PC-3 (cell line): Measurements from ENCODE around the gene STX16. TPM values are rescaled to one million over a fixed set of nuclear protein-coding genes. Genes with fewer than 3 reads are reported as not detected.

ENCODE experiments used
- ATAC-seq: fragments of 200-7000 bp; cut with Tn5 transposase; 2 replicates; pipeline ENCODE4 v1.9.1; 2020; ENCODE audit warnings: mild to moderate bottlenecking, moderate library complexity
- BruUV-seq: library from RNA; stranded (reverse); fragments of 400-500 nt; replicated peaks from 2 replicates; lab custom pipeline; 2021; lab: Mats Ljungman, UMichigan
- CTCF ChIA-PET: fragments of 300-600 bp; sonication (Branson Sonifier 250); formaldehyde crosslinking; loops from one replicate; lab custom pipeline; 2022; ENCODE audit warnings: antibody characterized with exemption; lab: Charles Lee
- POLR2A ChIA-PET: fragments of 300-600 bp; sonication (Branson Sonifier 250); formaldehyde crosslinking; loops from one replicate; lab custom pipeline; 2022; ENCODE audit warnings: antibody characterized with exemption; ENCODE audit not compliant: unreplicated experiment; lab: Charles Lee
- DNase-seq: peaks from one replicate; pipeline ENCODE4 v3.0.0-alpha.2; 2015
- H2AFZ ChIP-seq: fragments of 300-600 bp; sonication (generic); 2 replicates; pipeline ENCODE4 v1.6.0; 2016; ENCODE audit warnings: antibody characterized with exemption, low read length
- H3F3A ChIP-seq: fragments of 300-600 bp; sonication (generic); one replicate; pipeline ENCODE4 v1.6.0; 2017; ENCODE audit warnings: antibody characterized with exemption, low read length, control low read depth, mild to moderate bottlenecking; ENCODE audit not compliant: unreplicated experiment
- H3K27ac ChIP-seq: fragments of 300-600 bp; sonication (generic); 2 replicates; pipeline ENCODE4 v1.5.1; 2016; ENCODE audit warnings: mild to moderate bottlenecking, low read length
- H3K27me3 ChIP-seq: fragments of 300-600 bp; sonication (generic); 2 replicates; pipeline ENCODE4 v1.6.1; 2016; ENCODE audit warnings: low read length, mixed read lengths
- H3K36me3 ChIP-seq: fragments of 300-600 bp; sonication (generic); 2 replicates; pipeline ENCODE4 v1.6.1; 2016; ENCODE audit warnings: low read depth, mixed run types, low read length, mixed read lengths
- H3K4me1 ChIP-seq: fragments of 300-600 bp; sonication (generic); 2 replicates; pipeline ENCODE4 v1.5.1; 2016; ENCODE audit warnings: low read length; ENCODE audit not compliant: insufficient read depth
- H3K4me2 ChIP-seq: fragments of 300-600 bp; sonication (generic); 2 replicates; pipeline ENCODE4 v1.6.0; 2016; ENCODE audit warnings: low read length
- H3K4me3 ChIP-seq: fragments of 300-600 bp; sonication (generic); 2 replicates; pipeline ENCODE4 v1.5.1; 2016; ENCODE audit warnings: mild to moderate bottlenecking, low read length, mixed read lengths
- H3K79me2 ChIP-seq: fragments of 300-600 bp; sonication (generic); 2 replicates; pipeline ENCODE4 v1.6.1; 2017; ENCODE audit warnings: low read length, mixed read lengths
- H3K9ac ChIP-seq: fragments of 300-600 bp; sonication (generic); 2 replicates; pipeline ENCODE4 v1.6.0; 2016; ENCODE audit warnings: mild to moderate bottlenecking, low read length
- H3K9me2 ChIP-seq: fragments of 300-600 bp; sonication (generic); replicated peaks from 2 replicates; pipeline ENCODE4 v1.6.1; 2016; ENCODE audit warnings: mixed run types, low read length, mixed read lengths
- H3K9me3 ChIP-seq: fragments of 300-600 bp; sonication (generic); 2 replicates; pipeline ENCODE4 v1.6.1; 2016; ENCODE audit warnings: low read length, mixed read lengths
- H4K20me1 ChIP-seq: fragments of 300-600 bp; sonication (generic); 2 replicates; pipeline ENCODE4 v1.6.1; 2016; ENCODE audit warnings: low read length, mixed read lengths
- CTCF ChIP-seq: fragments of 300-600 bp; sonication (generic); conservative IDR thresholded peaks from 2 replicates; pipeline ENCODE4 v1.5.1; 2017; ENCODE audit warnings: antibody characterized with exemption, low read depth, mild to moderate bottlenecking, low read length
- EZH2 ChIP-seq: fragments of 300-600 bp; sonication (generic); IDR thresholded peaks from one replicate; pipeline ENCODE4 v1.6.1; 2017; ENCODE audit warnings: antibody characterized with exemption, mild to moderate bottlenecking, low read length; ENCODE audit not compliant: unreplicated experiment
- EZH2phosphoT487 ChIP-seq: fragments of 300-600 bp; sonication (generic); IDR thresholded peaks from 2 replicates; pipeline ENCODE4 v1.6.1; 2018; ENCODE audit warnings: mild to moderate bottlenecking, antibody characterized with exemption, low read length, borderline replicate concordance
- intact Hi-C: fragments of 100-400 bp; cut with micrococcal nuclease; formaldehyde crosslinking; loops from 2 replicates; pipeline ENCODE4 v1.9.0; 2023
- total RNA-seq: library from RNA; depleted of rRNA; stranded (reverse); fragments of >200 nt; gene quantifications from 2 replicates; pipeline ENCODE4 v1.2.3, GENCODE V29; 2014

Gene STX16
- total RNA-seq, 1 experiment from 2014 or later = 44.2 TPM

- BruUV-seq = TSS peak; percentile 92
- no peaks in the 10 kb centered on the region for H3K9me2 ChIP-seq
- no peak overlapping the region for H3K4me3 ChIP-seq
- no peaks in the 10 kb centered on the region for H3K27me3 ChIP-seq
- DNase-seq (peak; percentile 18), ATAC-seq (no peak)
- intact Hi-C loops = no loop called here
- H3F3A ChIP-seq = no peaks in the 10 kb centered on the region
- no peak overlapping the region for H2AFZ ChIP-seq
- no peak overlapping the region for H3K4me2 ChIP-seq
- no peak overlapping the region for H3K9ac ChIP-seq
- H4K20me1 ChIP-seq = no peaks in the 10 kb centered on the region
- H3K9me3 ChIP-seq = 0 out of 2 replicates have a peak, but pooled peaks cover 7% of the 10 kb centered on the region
- TF ChIP-seq CTCF (no peak), EZH2 (no peak), EZH2phosphoT487 (no peak)
- ChIA-PET CTCF (no interaction called here), POLR2A (interaction anchor here (0.5 kb wide), 1 partner anchor 113 kb away, joined by 5 read pairs; no protein-coding TSS in a partner anchor)
- H3K27ac ChIP-seq = no peak overlapping the region
- H3K4me1 ChIP-seq = peaks cover 21% of the 10 kb centered on the region
- no peaks in the 10 kb centered on the region for H3K79me2 ChIP-seq
- H3K36me3 ChIP-seq = peaks cover 5% of the 10 kb centered on the region; the same call in 1 of the 2 replicates
Observed at GRCh38 chr20:58619864-58620431, 31.1 kb upstream of the STX16 start.

GRCh38 chr20:58621906-58622548 lies 29.1 kb upstream of the STX16 start:
- H2AFZ ChIP-seq = no peak overlapping the region
- H3K9me3 ChIP-seq = 0 out of 2 replicates have a peak, but pooled peaks cover 7% of the 10 kb centered on the region
- no peak overlapping the region for H3K27ac ChIP-seq
- no peak overlapping the region for H3K4me2 ChIP-seq
- H3K27me3 ChIP-seq = no peaks in the 10 kb centered on the region
- H3K4me1 ChIP-seq = peaks cover 31% of the 10 kb centered on the region
- H3K79me2 ChIP-seq = no peaks in the 10 kb centered on the region
- no TSS peak for BruUV-seq
- no peak overlapping the region for H3K4me3 ChIP-seq
- no peaks in the 10 kb centered on the region for H3F3A ChIP-seq
- no peaks in the 10 kb centered on the region for H3K9me2 ChIP-seq
- H4K20me1 ChIP-seq = no peaks in the 10 kb centered on the region
- ATAC-seq (no peak), DNase-seq (no peak)
- intact Hi-C loops = no loop called here
- CTCF ChIA-PET = no interaction called here
- H3K36me3 ChIP-seq = peaks cover 5% of the 10 kb centered on the region; the same call in 1 of the 2 replicates
- TF ChIP-seq CTCF (peak; percentile 50), EZH2 (no peak)
- H3K9ac ChIP-seq = no peak overlapping the region
- POLR2A ChIA-PET = no interaction called here
